GM21737 (cell line): Measurements from ENCODE around the gene TEX2.
"Not testable (repeated sequence)": the region's sequence is repeated elsewhere in the genome, so short reads cannot be mapped to it uniquely, and the experiment has no call there.

Experiments
- ATAC-seq: cut with Tn5 transposase; IDR thresholded peaks from one replicate; pipeline ENCODE4 v1.9.1; 2021; ENCODE audit warnings: mild to moderate bottlenecking, moderate library complexity; ENCODE audit not compliant: unreplicated experiment

The TEX2 gene

GRCh38 chr17:64240741-64241347 is 22.2 kb downstream of the TEX2 start:
- ATAC-seq, result no peak

DNA sequence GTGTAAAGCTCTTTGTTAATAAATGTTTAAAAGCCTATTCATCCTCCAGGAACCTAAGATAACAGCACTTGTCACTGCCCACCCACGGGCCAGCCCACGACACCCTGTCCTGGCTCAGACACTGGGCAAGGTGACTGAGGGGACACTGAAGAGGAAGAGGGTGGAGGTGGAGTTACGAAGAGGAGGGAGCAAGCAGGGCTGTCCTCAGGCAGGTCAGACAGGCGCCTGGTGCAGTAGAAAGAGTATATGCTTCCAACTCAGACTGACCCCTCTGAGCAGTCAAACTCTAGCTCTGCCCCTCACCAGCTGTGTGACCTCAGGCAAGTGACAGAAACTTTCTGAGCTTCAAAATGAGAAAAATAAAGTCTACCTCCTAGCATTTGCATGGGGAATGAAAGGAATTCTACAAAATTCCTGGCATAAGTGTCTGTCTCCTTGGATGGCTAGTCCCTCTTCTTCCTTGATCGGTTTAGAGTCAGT is 22.8 kb downstream of the TEX2 start:
- ATAC-seq, result no peak

DNA sequence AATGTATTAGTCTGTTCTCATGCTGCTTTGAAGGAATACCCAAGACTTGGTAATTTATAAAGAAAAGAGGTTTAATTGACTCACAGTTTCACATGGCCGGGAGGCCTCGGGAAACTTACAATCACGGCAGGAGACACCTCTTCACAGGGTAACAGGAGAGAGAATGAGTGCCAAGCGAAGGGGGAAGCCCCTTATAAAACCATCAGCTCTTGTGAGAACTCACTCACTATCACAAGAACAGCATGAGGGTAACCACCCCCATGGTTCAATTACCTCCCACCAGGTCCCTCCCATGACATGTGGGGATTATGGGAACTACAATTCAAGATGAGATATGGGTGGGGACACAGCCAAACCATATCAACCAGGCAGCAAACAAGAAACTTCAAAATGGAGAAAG is 24.6 kb downstream of the TEX2 start:
- not testable (repeated sequence) for ATAC-seq

- no peak for ATAC-seq
Measured at GRCh38 chr17:64236827-64237403, 26.1 kb downstream of the TEX2 start.

DNA sequence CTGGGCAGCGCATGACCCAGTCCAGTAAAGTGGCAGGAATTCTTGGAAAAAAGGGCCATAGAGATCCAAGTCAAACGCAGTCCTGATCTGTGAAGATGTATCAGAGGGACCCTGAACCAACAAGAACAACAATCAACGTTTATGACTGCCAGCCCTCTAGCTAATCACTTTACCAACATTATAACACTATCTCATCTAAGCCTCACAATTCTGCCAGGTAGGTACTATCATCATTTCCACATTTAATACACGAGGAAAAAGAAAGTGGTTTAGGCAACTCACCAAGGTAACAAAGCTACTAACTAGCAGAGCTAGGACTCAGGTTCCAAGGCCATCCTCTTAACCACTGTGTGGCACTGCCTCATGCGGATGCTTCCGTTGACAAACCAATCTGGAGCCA is 28.1 kb downstream of the TEX2 start:
- ATAC-seq, result no peak

GRCh38 chr17:64232466-64233262 is 30.4 kb downstream of the TEX2 start:
- no peak for ATAC-seq

DNA sequence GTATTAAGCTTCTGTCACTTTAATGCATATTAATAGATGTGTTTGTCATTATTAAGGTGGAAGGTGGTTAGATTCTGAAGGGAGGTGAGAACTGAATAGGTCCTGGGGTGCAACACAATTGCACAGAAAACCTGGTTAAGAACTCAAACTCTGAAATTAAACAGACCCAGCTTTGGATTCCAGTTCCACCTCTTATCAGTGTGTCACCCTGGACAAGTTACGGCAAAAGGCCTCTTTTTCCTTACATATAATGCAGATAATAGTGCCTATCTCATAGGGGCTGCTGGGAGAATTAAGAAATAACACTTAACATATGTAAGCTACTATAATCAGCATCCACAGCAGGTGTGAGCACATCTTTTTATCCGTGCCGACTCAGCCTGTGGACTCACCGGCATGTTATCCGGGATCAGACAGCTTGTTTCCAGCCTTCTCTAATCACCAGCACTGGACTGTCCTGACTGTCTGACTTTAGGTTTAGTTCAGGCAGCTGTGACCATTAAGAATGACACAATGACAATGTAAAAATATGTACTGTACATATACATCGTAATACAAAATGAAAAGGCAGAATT is 31.4 kb downstream of the TEX2 start:
- ATAC-seq, result no peak

DNA sequence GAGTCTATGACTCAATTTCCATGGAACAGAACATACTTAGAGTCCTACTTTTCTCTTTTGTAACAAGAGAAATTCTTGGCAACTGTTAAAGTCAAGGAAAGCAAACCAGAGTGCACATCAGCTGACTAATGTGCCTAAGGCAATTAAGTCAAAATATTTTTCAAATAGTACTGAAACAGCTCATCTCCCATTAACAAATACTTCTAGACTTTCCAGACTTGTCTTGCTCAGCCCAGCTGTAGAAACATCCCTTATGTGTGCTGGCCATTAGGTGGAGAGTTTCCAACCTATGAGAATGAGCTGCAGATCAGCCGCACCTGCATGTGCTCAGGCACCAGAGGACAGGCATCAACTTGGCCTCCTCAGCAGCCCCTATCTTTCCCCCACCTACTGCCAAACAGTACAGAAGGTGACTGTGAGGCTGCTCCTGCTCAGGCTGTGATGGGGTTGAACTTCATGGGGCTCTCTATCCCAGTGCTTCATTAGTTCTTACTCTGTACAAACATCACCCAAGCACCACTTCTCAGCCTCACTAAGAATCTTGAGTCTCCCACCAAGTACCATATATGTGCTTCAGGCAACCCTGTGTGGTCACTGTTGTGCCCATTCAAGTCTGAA is 32.2 kb downstream of the TEX2 start:
- ATAC-seq, result no peak

- ATAC-seq, result no peak
Measured at GRCh38 chr17:64229815-64230728, 33.0 kb downstream of the TEX2 start.

- no peak for ATAC-seq
Measured at GRCh38 chr17:64226132-64226531, 36.9 kb downstream of the TEX2 start.

- no peak for ATAC-seq
Measured at GRCh38 chr17:64225410-64225809, 37.6 kb downstream of the TEX2 start.

GRCh38 chr17:64223931-64224629 is 39.0 kb downstream of the TEX2 start:
- no peak for ATAC-seq

DNA sequence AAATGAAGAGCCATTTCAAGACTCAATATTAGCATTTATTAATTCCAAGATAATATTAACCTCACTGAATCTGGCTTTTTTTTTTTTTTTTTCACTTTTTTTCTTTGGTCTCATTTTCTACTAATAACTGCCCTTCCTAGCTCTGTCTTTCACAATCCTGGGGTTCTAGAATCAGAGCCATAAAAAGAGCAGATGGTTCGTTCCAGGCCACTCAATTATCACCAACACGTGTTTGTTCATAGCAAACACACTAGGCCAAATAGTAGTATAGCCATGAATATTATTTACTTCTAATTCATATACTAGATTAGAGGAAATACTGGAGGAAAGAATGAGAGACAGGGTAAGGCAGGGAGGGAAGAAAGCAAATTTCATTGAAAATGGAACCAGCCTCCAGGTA is 39.8 kb downstream of the TEX2 start:
- ATAC-seq, result no peak

DNA sequence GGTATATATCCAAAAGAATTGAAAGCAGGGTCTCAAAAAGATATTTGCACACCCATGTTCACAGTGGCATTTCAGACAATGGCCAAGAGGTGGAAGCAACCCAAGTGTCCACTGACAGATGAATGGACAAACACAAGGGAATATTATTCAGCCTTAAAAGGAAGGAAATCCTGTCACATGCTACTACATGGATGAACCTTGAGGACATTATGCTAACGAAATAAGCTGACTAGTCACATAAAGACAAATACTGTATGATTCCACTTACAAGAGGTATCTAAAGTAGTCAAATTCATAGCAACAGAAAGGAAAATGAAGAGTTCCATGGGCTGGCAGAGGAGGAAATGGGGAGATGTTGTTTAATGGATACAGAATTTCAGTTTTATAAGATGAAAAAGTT is 41.4 kb downstream of the TEX2 start:
- ATAC-seq, result no peak

DNA sequence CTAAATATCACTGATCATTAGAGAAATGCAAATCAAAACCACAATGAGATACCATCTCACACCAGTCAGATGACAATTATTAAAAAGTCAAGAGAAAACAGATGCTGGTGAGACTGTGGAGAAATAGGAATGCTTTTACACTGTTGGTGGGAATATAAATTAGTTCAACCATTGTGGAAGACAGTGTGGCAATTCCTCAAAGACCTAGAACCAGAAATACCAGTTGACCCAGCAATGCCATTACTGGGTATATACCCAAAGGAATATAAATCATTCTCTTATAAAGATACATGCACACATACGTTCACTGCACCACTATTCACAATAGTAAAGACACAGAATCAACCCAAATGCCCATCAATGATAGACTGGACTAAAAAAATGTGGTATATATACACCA is 42.5 kb downstream of the TEX2 start:
- ATAC-seq, result not testable (repeated sequence)

- no peak for ATAC-seq
Measured at GRCh38 chr17:64219571-64219970, 43.5 kb downstream of the TEX2 start.

DNA sequence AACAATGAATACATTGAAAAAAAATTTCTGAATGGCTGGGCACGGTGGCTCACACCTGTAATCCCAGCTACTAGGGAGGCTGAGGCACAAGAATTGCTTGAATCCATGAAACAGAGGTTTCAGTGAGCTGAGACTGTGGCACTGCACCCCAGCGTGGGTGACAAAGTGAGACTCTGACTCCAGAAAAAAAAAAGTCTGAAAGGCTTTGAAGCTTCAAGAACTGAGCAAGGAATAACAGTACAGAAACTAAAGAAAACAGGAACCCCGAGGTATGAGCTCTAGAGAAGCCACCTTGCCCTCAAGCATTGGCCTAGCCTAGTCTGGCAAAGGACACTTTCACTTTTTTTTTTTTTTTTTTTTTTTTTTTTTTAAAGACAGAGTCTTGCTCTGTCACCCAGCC is 45.0 kb downstream of the TEX2 start:
- ATAC-seq, result no peak

DNA sequence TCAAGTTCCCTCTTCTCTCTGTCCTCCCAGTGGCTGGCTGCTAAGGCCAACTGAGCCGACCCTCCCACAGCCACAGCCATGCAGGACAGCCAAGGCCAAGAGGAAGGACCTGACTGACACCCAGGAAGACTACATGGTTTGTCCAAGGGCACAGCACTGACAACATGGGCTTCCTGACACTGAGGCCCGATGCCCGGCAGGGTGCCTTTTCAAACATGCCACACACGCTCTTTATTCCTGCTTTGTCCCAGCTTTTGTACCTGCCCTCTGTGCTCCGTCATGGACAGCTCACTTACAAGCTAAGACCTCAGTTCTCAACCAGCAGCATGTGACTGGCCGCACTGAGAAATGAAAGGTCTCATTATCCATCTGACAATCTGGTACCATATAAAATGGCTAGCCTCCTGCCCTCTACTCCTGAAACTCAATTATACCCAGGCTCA is 45.8 kb downstream of the TEX2 start:
- ATAC-seq, result no peak

GRCh38 chr17:64216338-64217248 is 46.5 kb downstream of the TEX2 start:
- peak; percentile 50 for ATAC-seq
